ENCODE data around the gene DPYD.

The DPYD gene

GRCh38 chr1:97482022-97482421, 438.8 kb downstream of the DPYD start:
- Histone ChIP-seq H3F3A (ENCODE audit: insufficient read depth) (no peaks in the 10 kb centered on the region), H2AFZ (ENCODE audit: low read depth, low read length, severe bottlenecking) (no peak overlapping the region), H3K27me3 (ENCODE audit: low read length) (no peaks in the 10 kb centered on the region), H3K9me2 (replicated peaks; ENCODE audit: insufficient read depth, low read length) (no peaks in the 10 kb centered on the region), H3K9me3 (ENCODE audit: insufficient read depth, low read length) (no peaks in the 10 kb centered on the region), H3K4me2 (ENCODE audit: low read depth, low read length, poor library complexity, severe bottlenecking) (no peak overlapping the region), H3K4me3 (ENCODE audit: insufficient read depth, low read length, poor library complexity, severe bottlenecking) (no peak overlapping the region), H3K9ac (ENCODE audit: low read length) (no peak overlapping the region), H3K36me3 (ENCODE audit: low read length) (no peaks in the 10 kb centered on the region), H3K79me2 (ENCODE audit: insufficient read depth, low read length) (no peaks in the 10 kb centered on the region), H4K20me1 (ENCODE audit: low read depth, low read length) (no peaks in the 10 kb centered on the region), H3K27ac (ENCODE audit: low read depth, low read length) (no peak overlapping the region)
- TF ChIP-seq EZH2phosphoT487 (conservative IDR thresholded peaks at IDR 0.05; ENCODE audit: low read length) (no peak), CTCF (IDR thresholded peaks at IDR 0.05; ENCODE audit: insufficient read depth, low read length, poor library complexity, severe bottlenecking) (no peak)

GRCh38 chr1:97467445-97467844, 453.4 kb downstream of the DPYD start:
- H3K4me2 ChIP-seq (ENCODE audit: low read depth, low read length, poor library complexity, severe bottlenecking) = no peak overlapping the region
- no peak overlapping the region for H2AFZ ChIP-seq (ENCODE audit: low read depth, low read length, severe bottlenecking)
- H3K36me3 ChIP-seq (ENCODE audit: low read length) = no peaks in the 10 kb centered on the region
- H3K27me3 ChIP-seq (ENCODE audit: low read length) = no peaks in the 10 kb centered on the region
- no peak overlapping the region for H3K27ac ChIP-seq (ENCODE audit: low read depth, low read length)
- TF ChIP-seq EZH2phosphoT487 (conservative IDR thresholded peaks at IDR 0.05; ENCODE audit: low read length) (no peak), CTCF (IDR thresholded peaks at IDR 0.05; ENCODE audit: insufficient read depth, low read length, poor library complexity, severe bottlenecking) (no peak)
- H3K9me2 ChIP-seq (replicated peaks; ENCODE audit: insufficient read depth, low read length) = no peaks in the 10 kb centered on the region
- no peaks in the 10 kb centered on the region for H3K79me2 ChIP-seq (ENCODE audit: insufficient read depth, low read length)
- H3K9me3 ChIP-seq (ENCODE audit: insufficient read depth, low read length) = peaks cover 4% of the 10 kb centered on the region; the same call in 1 of the 2 replicates
- H3K4me3 ChIP-seq (ENCODE audit: insufficient read depth, low read length, poor library complexity, severe bottlenecking) = no peak overlapping the region
- no peak overlapping the region for H3K9ac ChIP-seq (ENCODE audit: low read length)
- no peaks in the 10 kb centered on the region for H3F3A ChIP-seq (ENCODE audit: insufficient read depth)
- H4K20me1 ChIP-seq (ENCODE audit: low read depth, low read length) = no peaks in the 10 kb centered on the region

GRCh38 chr1:97464305-97464704, 456.5 kb downstream of the DPYD start:
- no peak for TF ChIP-seq CTCF (IDR thresholded peaks at IDR 0.05; ENCODE audit: insufficient read depth, low read length, poor library complexity, severe bottlenecking)
- no peak for TF ChIP-seq EZH2phosphoT487 (conservative IDR thresholded peaks at IDR 0.05; ENCODE audit: low read length)
- Histone ChIP-seq H3K9me2 (replicated peaks; ENCODE audit: insufficient read depth, low read length) (no peaks in the 10 kb centered on the region), H2AFZ (ENCODE audit: low read depth, low read length, severe bottlenecking) (no peak overlapping the region), H3K79me2 (ENCODE audit: insufficient read depth, low read length) (no peaks in the 10 kb centered on the region), H3K9ac (ENCODE audit: low read length) (no peak overlapping the region), H4K20me1 (ENCODE audit: low read depth, low read length) (no peaks in the 10 kb centered on the region), H3K36me3 (ENCODE audit: low read length) (no peaks in the 10 kb centered on the region), H3K9me3 (ENCODE audit: insufficient read depth, low read length) (peaks cover 4% of the 10 kb centered on the region; the same call in 1 of the 2 replicates), H3F3A (ENCODE audit: insufficient read depth) (no peaks in the 10 kb centered on the region), H3K27ac (ENCODE audit: low read depth, low read length) (no peak overlapping the region), H3K4me2 (ENCODE audit: low read depth, low read length, poor library complexity, severe bottlenecking) (no peak overlapping the region), H3K4me3 (ENCODE audit: insufficient read depth, low read length, poor library complexity, severe bottlenecking) (no peak overlapping the region), H3K27me3 (ENCODE audit: low read length) (no peaks in the 10 kb centered on the region)

All from SU-DHL-6 (cell line).